Neural crest cell (in vitro differentiated cells): ENCODE data around the gene ENAM. TPM values are rescaled to one million over a fixed set of nuclear protein-coding genes. Genes with fewer than 3 reads are reported as not detected.

ENCODE experiments used
- DNase-seq: peaks from one replicate; pipeline ENCODE4 v3.0.0; 2021; ENCODE audit warnings: low read depth, mixed read lengths, low spot score
- H3K27ac Mint-ChIP-seq: one replicate; pipeline ENCODE4 v1.8.0; 2021; ENCODE audit warnings: mild to moderate bottlenecking, mixed read lengths; ENCODE audit not compliant: unreplicated experiment
- H3K27me3 Mint-ChIP-seq: 2 replicates; pipeline ENCODE4 v1.8.0; 2021; ENCODE audit warnings: low read depth, mild to moderate bottlenecking, mixed read lengths
- H3K36me3 Mint-ChIP-seq: 2 replicates; pipeline ENCODE4 v1.8.0; 2021; ENCODE audit warnings: low read depth, mild to moderate bottlenecking, mixed read lengths
- H3K4me1 Mint-ChIP-seq: 2 replicates; pipeline ENCODE4 v1.8.0; 2021; ENCODE audit warnings: mixed read lengths
- H3K4me3 Mint-ChIP-seq: one replicate; pipeline ENCODE4 v1.8.0; 2021; ENCODE audit warnings: mild to moderate bottlenecking, mixed read lengths
- H3K9me3 Mint-ChIP-seq: 2 replicates; pipeline ENCODE4 v1.8.0; 2021; ENCODE audit warnings: mixed read lengths
- total RNA-seq: library from RNA; stranded (reverse); gene quantifications from 2 replicates; pipeline ENCODE4 v1.2.1, GENCODE V29; 2021
- TF ChIP-seq, protein P1 (sequence below): fragments of 200-600 bp; sonication (generic); conservative IDR thresholded peaks from 2 replicates; pipeline ENCODE4 v1.5.0; 2021; ENCODE audit warnings: antibody characterized with exemption, mild to moderate bottlenecking

ENAM gene
- total RNA-seq, 1 donor from 2014 or later: not detected

- Mint-ChIP-seq H3K4me3 (no peak within 1 kb of the TSS), H3K4me1 (no peaks in the 10 kb centered on the region), H3K9me3 (no peaks in the 10 kb centered on the region), H3K36me3 (no peaks in the 10 kb centered on the region), H3K27me3 (no peaks in the 10 kb centered on the region), H3K27ac (no peak within 1 kb of the TSS)
- DNase-seq: no peak
- TF ChIP-seq, protein P1, sequence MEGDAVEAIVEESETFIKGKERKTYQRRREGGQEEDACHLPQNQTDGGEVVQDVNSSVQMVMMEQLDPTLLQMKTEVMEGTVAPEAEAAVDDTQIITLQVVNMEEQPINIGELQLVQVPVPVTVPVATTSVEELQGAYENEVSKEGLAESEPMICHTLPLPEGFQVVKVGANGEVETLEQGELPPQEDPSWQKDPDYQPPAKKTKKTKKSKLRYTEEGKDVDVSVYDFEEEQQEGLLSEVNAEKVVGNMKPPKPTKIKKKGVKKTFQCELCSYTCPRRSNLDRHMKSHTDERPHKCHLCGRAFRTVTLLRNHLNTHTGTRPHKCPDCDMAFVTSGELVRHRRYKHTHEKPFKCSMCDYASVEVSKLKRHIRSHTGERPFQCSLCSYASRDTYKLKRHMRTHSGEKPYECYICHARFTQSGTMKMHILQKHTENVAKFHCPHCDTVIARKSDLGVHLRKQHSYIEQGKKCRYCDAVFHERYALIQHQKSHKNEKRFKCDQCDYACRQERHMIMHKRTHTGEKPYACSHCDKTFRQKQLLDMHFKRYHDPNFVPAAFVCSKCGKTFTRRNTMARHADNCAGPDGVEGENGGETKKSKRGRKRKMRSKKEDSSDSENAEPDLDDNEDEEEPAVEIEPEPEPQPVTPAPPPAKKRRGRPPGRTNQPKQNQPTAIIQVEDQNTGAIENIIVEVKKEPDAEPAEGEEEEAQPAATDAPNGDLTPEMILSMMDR: no peak
Measured at GRCh38 chr4:70591955-70592582, 36.5 kb upstream of the ENAM start, which contains the start of gene AMBN. AMBN (plus strand) TSS chr4:70592256; CDS start chr4:70592359, 103 bp downstream.

- no peak for DNase-seq
- Mint-ChIP-seq H3K27ac (no peak overlapping the region), H3K36me3 (no peaks in the 10 kb centered on the region), H3K4me3 (no peak overlapping the region), H3K27me3 (no peaks in the 10 kb centered on the region), H3K9me3 (no peaks in the 10 kb centered on the region), H3K4me1 (no peaks in the 10 kb centered on the region)
- TF ChIP-seq, protein P1: no peak
Measured at GRCh38 chr4:70594196-70594595, 34.3 kb upstream of the ENAM start.

GRCh38 chr4:70600305-70600704, 28.2 kb upstream of the ENAM start:
- DNase-seq: no peak
- TF ChIP-seq, protein P1: no peak
- H3K4me3 Mint-ChIP-seq: no peak overlapping the region
- H3K9me3 Mint-ChIP-seq: no peaks in the 10 kb centered on the region
- H3K27ac Mint-ChIP-seq: no peak overlapping the region
- no peaks in the 10 kb centered on the region for H3K4me1 Mint-ChIP-seq
- H3K27me3 Mint-ChIP-seq: no peaks in the 10 kb centered on the region
- no peaks in the 10 kb centered on the region for H3K36me3 Mint-ChIP-seq

DNA sequence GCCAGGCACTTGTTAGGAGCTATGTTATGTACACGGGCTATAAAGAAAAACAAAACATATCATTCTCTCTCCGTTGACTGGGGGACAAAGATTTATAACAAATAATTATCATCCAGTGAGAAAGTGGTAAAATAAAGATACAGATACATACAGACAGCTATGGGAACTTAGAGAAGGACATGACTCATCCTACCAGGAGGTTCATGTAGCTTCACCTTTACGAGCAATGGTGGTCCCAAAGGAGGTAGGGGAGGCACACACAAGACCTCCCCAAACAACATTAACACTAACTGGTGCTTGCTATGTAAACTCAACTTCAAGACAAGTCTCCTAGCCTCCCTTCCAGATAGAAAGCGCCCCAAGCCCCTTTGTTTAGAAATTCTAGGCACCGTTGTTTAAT, 27.6 kb upstream of the ENAM start:
- no peaks in the 10 kb centered on the region for H3K4me1 Mint-ChIP-seq

DNA sequence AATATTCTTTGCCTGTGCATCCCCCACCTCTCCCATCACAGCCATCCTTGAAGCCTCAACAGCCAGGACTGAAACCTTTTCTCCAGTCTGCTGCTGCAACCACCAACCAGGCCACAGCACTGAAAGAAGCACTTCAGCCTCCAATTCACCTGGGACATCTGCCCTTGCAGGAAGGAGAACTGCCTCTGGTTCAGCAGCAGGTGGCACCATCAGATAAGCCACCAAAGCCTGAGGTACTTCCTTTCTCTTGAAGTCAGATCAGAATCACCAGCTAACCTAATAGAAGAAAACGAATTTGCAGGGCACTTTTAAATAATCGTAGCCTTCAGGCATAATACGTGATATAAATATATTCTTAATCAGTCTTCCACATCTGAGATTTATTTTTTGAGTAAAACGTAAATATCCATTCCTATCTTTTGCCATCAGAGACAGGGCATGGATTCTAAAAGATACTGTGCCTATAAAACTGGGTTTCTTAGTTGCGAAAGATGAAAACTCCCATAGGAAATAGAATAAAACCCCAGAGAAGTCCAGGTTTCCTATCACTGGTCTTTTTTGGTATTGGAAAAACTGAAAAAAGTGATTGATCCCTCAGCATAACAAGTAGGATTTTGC, 27.0 kb upstream of the ENAM start:
- Mint-ChIP-seq H3K27me3 (no peaks in the 10 kb centered on the region), H3K4me1 (no peaks in the 10 kb centered on the region), H3K36me3 (no peaks in the 10 kb centered on the region), H3K27ac (no peak overlapping the region), H3K4me3 (no peak overlapping the region), H3K9me3 (no peaks in the 10 kb centered on the region)
- TF ChIP-seq, protein P1: peak; percentile 81
- DNase-seq: peak; percentile 42

More for the DNA sequence above, 27.6 kb upstream of the ENAM start:
- Mint-ChIP-seq H3K27me3 (no peaks in the 10 kb centered on the region), H3K4me3 (no peak overlapping the region), H3K27ac (no peak overlapping the region), H3K9me3 (no peaks in the 10 kb centered on the region), H3K36me3 (no peaks in the 10 kb centered on the region)
- no peak for DNase-seq
- TF ChIP-seq, protein P1: no peak
